GM10248 (cell line): Measurements from ENCODE around the gene CTTN.

Source experiments
- CTCF ChIA-PET: fragments of 300-600 bp; sonication (Branson Sonifier 250); formaldehyde crosslinking; extraction: SDS; loops from one replicate; lab custom pipeline; 2021; ENCODE audit warnings: antibody characterized with exemption; lab: Yijun Ruan, JAX
- POLR2A ChIA-PET: fragments of 350-650 bp; sonication (Branson Sonifier 250); formaldehyde crosslinking; extraction: SDS; loops from one replicate; lab custom pipeline; 2020; ENCODE audit warnings: antibody characterized with exemption; lab: Yijun Ruan, JAX
- DNase-seq: peaks from one replicate; pipeline ENCODE4 v3.0.0; 2012; ENCODE audit errors: extremely low spot score
- CTCF ChIP-seq: IDR thresholded peaks from 2 replicates; pipeline ENCODE4 v1.5.1; 2012; ENCODE audit warnings: mild to moderate bottlenecking, low read depth; ENCODE audit errors: extremely low read depth, missing control alignments, control extremely low read depth

The CTTN gene

GRCh38 chr11:70436501-70436860 lies 38.2 kb downstream of the CTTN start:
- no peak for TF ChIP-seq CTCF
- ChIA-PET CTCF (no interaction called here), POLR2A (no interaction called here)
- no peak for DNase-seq

- no peak for TF ChIP-seq CTCF
- ChIA-PET CTCF (no interaction called here), POLR2A (no interaction called here)
- no peak for DNase-seq
These were observed 38.9 kb downstream of the CTTN start for GRCh38 chr11:70437111-70437784.

- ChIA-PET POLR2A (no interaction called here), CTCF (interaction anchor here (1.6 kb wide), 1 partner anchor 22 kb away, joined by 3 read pairs; no protein-coding TSS in a partner anchor)
- no peak for TF ChIP-seq CTCF
- no peak for DNase-seq
These were observed 41.9 kb downstream of the CTTN start for GRCh38 chr11:70440206-70440605.

GRCh38 chr11:70443773-70444030 lies 45.4 kb downstream of the CTTN start:
- no peak for TF ChIP-seq CTCF

GRCh38 chr11:70445091-70445490 lies 46.8 kb downstream of the CTTN start:
- no peak for TF ChIP-seq CTCF
- DNase-seq = no peak
- ChIA-PET POLR2A (no interaction called here), CTCF (no interaction called here)

More at GRCh38 chr11:70443773-70444030, 45.4 kb downstream of the CTTN start:
- POLR2A ChIA-PET = no interaction called here
- DNase-seq = no peak
- CTCF ChIA-PET = no interaction called here

- CTCF ChIA-PET = no interaction called here
- no peak for TF ChIP-seq CTCF
- POLR2A ChIA-PET = no interaction called here
- no peak for DNase-seq
These were observed 47.3 kb downstream of the CTTN start for GRCh38 chr11:70445605-70446004.

GRCh38 chr11:70448983-70449567 lies 50.7 kb downstream of the CTTN start:
- DNase-seq = no peak
- ChIA-PET CTCF (interaction anchor here (1.0 kb wide), 1 partner anchor 16 kb away, joined by 3 read pairs; no protein-coding TSS in a partner anchor), POLR2A (no interaction called here)
- TF ChIP-seq CTCF = peak; percentile 14
